K562 (cell line): Measurements from ENCODE around the gene RARG. TPM values are rescaled to one million over a fixed set of nuclear protein-coding genes. Genes with fewer than 3 reads are reported as not detected.

Source experiments
- ATAC-seq: fragments of 200-7000 bp; cut with Tn5 transposase; 3 replicates; pipeline ENCODE4 v1.9.1; 2020; ENCODE audit warnings: moderate library complexity
- BruUV-seq: library from RNA; stranded (reverse); fragments of 400-500 nt; replicated peaks from 2 replicates; lab custom pipeline; 2021; lab: Mats Ljungman, UMichigan
- CTCF ChIA-PET: fragments of 300-600 bp; formaldehyde crosslinking; extraction: SDS; loops from one replicate; lab custom pipeline; 2021; ENCODE audit warnings: low intra/inter-chr PET ratio; lab: Yijun Ruan, JAX
- POLR2A ChIA-PET: fragments of 300-600, 350-650 bp; sonication (Branson Sonifier 250); formaldehyde crosslinking; extraction: SDS; loops from one replicate; lab custom pipeline; 2021; ENCODE audit warnings: antibody characterized with exemption, inconsistent platforms; lab: Yijun Ruan, JAX
- DNase-seq, 4 experiments: peaks; one replicate each; pipeline versions ENCODE4 v3.0.0 to v3.0.0-alpha.2; 2011 to 2018; ENCODE audit warnings: low spot score in 3 of 4, mixed read lengths in 3 of 4; ENCODE audit errors: extremely low read depth in 1 of 4
- FAIRE-seq: peaks from 2 replicates; lab custom pipeline; 2011; peaks lifted over from hg19 to GRCh38; lab: Jason Lieb, UNC
- H2AFZ ChIP-seq: 2 replicates; pipeline ENCODE4 v1.6.0; 2011; ENCODE audit warnings: low read depth, low read length, control low read depth, inconsistent platforms
- H3K27ac ChIP-seq: fragments of 200-600 bp; 3 replicates; pipeline ENCODE4 v1.8.0; 2011; ENCODE audit warnings: low read depth, mild to moderate bottlenecking, control low read depth, inconsistent platforms, low read length, moderate library complexity, mixed read lengths; ENCODE audit errors: extremely low read depth
- H3K27me3 ChIP-seq, 2 experiments: fragments of 300-600 bp in 1 of 2; 2 replicates in 1 of 2; 3 replicates in 1 of 2; pipeline versions ENCODE4 v1.6.0 to v1.8.0; 2011; ENCODE audit warnings: inconsistent platforms in 2 of 2, low read length in 2 of 2, mild to moderate bottlenecking in 1 of 2, mixed read lengths in 1 of 2, moderate library complexity in 1 of 2; ENCODE audit not compliant: control insufficient read depth in 2 of 2, insufficient read depth in 2 of 2
- H3K36me3 ChIP-seq: fragments of 300-600 bp; 3 replicates; pipeline ENCODE4 v1.8.0; 2011; ENCODE audit warnings: mild to moderate bottlenecking, low read length, inconsistent platforms; ENCODE audit not compliant: control insufficient read depth, insufficient read depth
- H3K4me1 ChIP-seq, 2 experiments: fragments of 200-600 bp in 1 of 2; replicated peaks in 1 of 2; 2 replicates in 1 of 2; 3 replicates in 1 of 2; pipeline versions ENCODE4 v1.5.1 to v1.8.0; 2011; ENCODE audit warnings: inconsistent platforms in 2 of 2, low read length in 2 of 2, mild to moderate bottlenecking in 1 of 2, mixed read lengths in 1 of 2, moderate library complexity in 1 of 2; ENCODE audit not compliant: control insufficient read depth in 2 of 2, insufficient read depth in 2 of 2
- H3K4me2 ChIP-seq: 2 replicates; pipeline ENCODE4 v1.6.1; 2011; ENCODE audit warnings: low read length, control low read depth, inconsistent platforms, mixed read lengths; ENCODE audit not compliant: insufficient read depth
- H3K4me3 ChIP-seq: fragments of 200-600 bp; sonication (generic), shearing (Covaris generic); 2 replicates; pipeline ENCODE4 v1.5.1; 2016; ENCODE audit warnings: control low read depth, inconsistent platforms
- H3K79me2 ChIP-seq: fragments of 200-600 bp; 3 replicates; pipeline ENCODE4 v1.8.0; 2011; ENCODE audit warnings: low read length, inconsistent platforms; ENCODE audit not compliant: control insufficient read depth, insufficient read depth
- H3K9ac ChIP-seq, 2 experiments: 2 replicates each; pipeline versions ENCODE4 v1.6.0 to v1.6.1; 2011; ENCODE audit warnings: low read depth in 2 of 2, low read length in 2 of 2, control low read depth in 1 of 2, inconsistent platforms in 1 of 2, mild to moderate bottlenecking in 1 of 2, mixed read lengths in 1 of 2; ENCODE audit not compliant: insufficient read depth in 1 of 2
- H3K9me1 ChIP-seq: one replicate; pipeline ENCODE4 v1.6.0; 2011; ENCODE audit warnings: inconsistent platforms, mild to moderate bottlenecking, low read length, moderate library complexity; ENCODE audit not compliant: control insufficient read depth, insufficient read depth
- H3K9me3 ChIP-seq: replicated peaks from 2 replicates; pipeline ENCODE4 v1.5.1; 2011; ENCODE audit warnings: low read depth, low read length, inconsistent platforms; ENCODE audit not compliant: control insufficient read depth, insufficient read depth
- H4K20me1 ChIP-seq: replicated peaks from 2 replicates; pipeline ENCODE4 v1.6.1; 2011; ENCODE audit warnings: low read length, inconsistent platforms, mixed read lengths; ENCODE audit not compliant: control insufficient read depth, insufficient read depth
- CEBPB ChIP-seq: fragments of 450-650 bp; IDR thresholded peaks from 2 replicates; pipeline ENCODE4 v1.6.1; 2016; ENCODE audit warnings: missing genetic modification characterization, missing compliant biosample characterization
- CEBPG ChIP-seq, 3 experiments: fragments of 200-800 bp in 1 of 3; sonication (Bioruptor generic) in 1 of 3; sonication (generic) in 1 of 3; formaldehyde crosslinking in 1 of 3; IDR thresholded peaks in 2 of 3; conservative IDR thresholded peaks in 1 of 3; 2 replicates each; pipeline versions ENCODE4 v1.6.1 to v1.8.0; 2016 to 2022; ENCODE audit warnings: missing compliant biosample characterization in 2 of 3, missing genetic modification characterization in 2 of 3, mild to moderate bottlenecking in 1 of 3, missing genetic modification reagents in 1 of 3
- ZNF668 ChIP-seq: fragments of 250-450 bp; sonication (Bioruptor Pico); IDR thresholded peaks from 2 replicates; pipeline ENCODE4 v1.8.0; 2022; ENCODE audit warnings: mild to moderate bottlenecking, inconsistent platforms
- WGBS: fragments of 100-300 bp; shearing (Covaris generic); methylation state at CpG from one replicate; pipeline ENCODE4 v1.1.6; 2016; ENCODE audit warnings: low coverage, mixed read lengths; ENCODE audit not compliant: insufficient coverage; ENCODE audit errors: missing lambda C conversion rate; 5-methylcytosine and 5-hydroxymethylcytosine counted together
- in situ Hi-C: fragments of 300-500 bp; cut with MboI; formaldehyde crosslinking; loops from 4 replicates; pipeline ENCODE4 v1.15.0; 2018; ENCODE audit warnings: inconsistent platforms, mixed read lengths
- intact Hi-C: fragments of 100-400 bp; cut with micrococcal nuclease; formaldehyde crosslinking; loops from 2 replicates; pipeline ENCODE4 v1.14.2; 2022
- polyA plus RNA-seq, 8 experiments: library from polyadenylated mRNA; depleted of rRNA in 4 of 8; stranded (reverse) in 5 of 8; unstranded in 3 of 8; fragments of >200 nt; fragmentation: Nextera tagmentation in 2 of 8; fragmentation: Illumina TruSeq in 1 of 8; extraction: Ambion mirVana in 2 of 8; extraction: Trizol in 1 of 8; gene quantifications; 2 replicates each; pipeline versions ENCODE4 v1.2.1 to v1.2.3, GENCODE V29; 2011 to 2014; ENCODE audit warnings: inconsistent platforms in 1 of 8, missing spikeins in 1 of 8
- total RNA-seq, 7 experiments: library from RNA; depleted of rRNA in 6 of 7; stranded (reverse); fragments of >200 nt in 6 of 7; fragmentation: Illumina TruSeq in 2 of 7; extraction: Trizol in 2 of 7; gene quantifications; 2 replicates each; pipeline versions ENCODE4 v1.2.1 to v1.2.3, GENCODE V29; 2011 to 2021; ENCODE audit warnings: low replicate concordance in 1 of 7

Gene RARG
- total and polyA plus RNA-seq, 9 of the 15 experiments (the other 6 are each of a cell fraction or from before 2014, with no cell fraction given) = 0.18 to 7.6 (median 3.8) TPM

- Histone ChIP-seq H3K4me1 (peaks cover 23 to 66% of the 10 kb centered on the region in 2 experiments), H3K36me3 (peaks cover 26% of the 10 kb centered on the region; the same call in 2 of the 3 replicates), H3K79me2 (peaks cover 24% of the 10 kb centered on the region), H3K27me3 (no peaks in the 10 kb centered on the region), H2AFZ (peak overlapping the region; percentile 61), H4K20me1 (no peaks in the 10 kb centered on the region), H3K4me2 (peak overlapping the region; percentile 47; the same call in 1 of the 2 replicates), H3K9me1 (no peaks in the 10 kb centered on the region), H3K4me3 (no peak overlapping the region), H3K9me3 (no peaks in the 10 kb centered on the region)
- in situ Hi-C loops = no loop called here
- no peak for FAIRE-seq
- WGBS = 70% methylated on average over 16 of the region's 19 CpGs
- no TSS peak for BruUV-seq
- no peak for TF ChIP-seq ZNF668 (CRISPR knock-in tag)
- peak; percentile 79 for TF ChIP-seq CEBPB
- peak; percentile 44; the same call in 1 of the 2 replicates for TF ChIP-seq CEBPG (CRISPR knock-in tag; IDR thresholded peaks at IDR 0.05)
- no peak for TF ChIP-seq CEBPG (tag; conservative IDR thresholded peaks at IDR 0.05 in 1 of 2, IDR thresholded peaks at IDR 0.05 in 1 of 2)
- TF ChIP-seq, all 486 proteins: peak for 2
- intact Hi-C loops = no loop called here
- ChIA-PET POLR2A (interaction anchor here (0.6 to 1.4 kb wide), 5 partner anchors 12 to 312 kb away, joined by 3 to 6 read pairs (median 3); partner anchors contain the start of genes KRT8 and PFDN5), CTCF (no interaction called here)
- peak overlapping the region; percentile 41; the same call in 2 of the 3 replicates for H3K27ac ChIP-seq
- DNase-seq (no peak), ATAC-seq (no peak)
- peak overlapping the region in 1 of 2 experiments; percentile 81; a peak in 3 of 4 replicates for H3K9ac ChIP-seq
These were observed 14.7 kb downstream of the RARG start for GRCh38 chr12:53217051-53217930.
